Activated naive CD4-positive, alpha-beta T cell treated with anti-CD3 and anti-CD28 coated beads, Interleukin-2, amount 50 U/mL, for 72 hours (primary cell): ENCODE measurements around the gene NIPBL. TPM values are rescaled to one million over a fixed set of nuclear protein-coding genes. Genes with fewer than 3 reads are reported as not detected.
"Not testable (repeated sequence)": the region's sequence is repeated elsewhere in the genome, so short reads cannot be mapped to it uniquely, and the experiment has no call there.

ENCODE experiments used
- ATAC-seq, 2 donors: fragments of 150-1000 bp; cut with Tn5 transposase; 2 replicates each; pipeline ENCODE4 v1.10.0; 2021; ENCODE audit warnings: mild to moderate bottlenecking in 2 of 2, moderate library complexity in 2 of 2
- DNase-seq, 2 donors: peaks; one replicate each; pipeline ENCODE4 v3.0.0; 2021 to 2022; ENCODE audit warnings: low spot score in 2 of 2
- H3K27ac Mint-ChIP-seq, 2 donors: one replicate each; pipeline ENCODE4 v1.8.0; 2022; ENCODE audit warnings: mild to moderate bottlenecking in 2 of 2, mixed read lengths in 2 of 2
- H3K36me3 Mint-ChIP-seq, 2 donors: one replicate each; pipeline ENCODE4 v1.8.0; 2022; ENCODE audit warnings: mixed read lengths in 2 of 2
- H3K9me3 Mint-ChIP-seq, 2 donors: one replicate each; pipeline ENCODE4 v1.8.0; 2022; ENCODE audit warnings: mixed read lengths in 2 of 2
- total RNA-seq, 2 donors: library from RNA; stranded (reverse); gene quantifications; one replicate each; pipeline ENCODE4 v1.2.3, GENCODE V29; 2022

Gene NIPBL
- total RNA-seq, 2 donors from 2014 or later, result 46.5 to 65.8 TPM

GRCh38 chr5:36949593-36949992, 73.0 kb downstream of the NIPBL start:
- no peak overlapping the region for H3K27ac Mint-ChIP-seq
- DNase-seq, result no peak
- H3K36me3 Mint-ChIP-seq, result no peaks in the 10 kb centered on the region
- no peaks in the 10 kb centered on the region for H3K9me3 Mint-ChIP-seq
- no peak for ATAC-seq

- H3K9me3 Mint-ChIP-seq, result no peaks in the 10 kb centered on the region
- no peak for ATAC-seq
- no peaks in the 10 kb centered on the region for H3K36me3 Mint-ChIP-seq
- H3K27ac Mint-ChIP-seq, result no peak overlapping the region
- no peak for DNase-seq
These were observed 74.3 kb downstream of the NIPBL start for GRCh38 chr5:36950586-36951457.

GRCh38 chr5:36953043-36953442, 76.5 kb downstream of the NIPBL start:
- DNase-seq, result no peak
- Mint-ChIP-seq H3K36me3 (peaks cover 0 to 7% of the 10 kb centered on the region in 2 donors), H3K27ac (no peak overlapping the region), H3K9me3 (no peaks in the 10 kb centered on the region)
- no peak for ATAC-seq

GRCh38 chr5:36957953-36958537, 81.5 kb downstream of the NIPBL start:
- DNase-seq (no peak), ATAC-seq (no peak)
- H3K27ac Mint-ChIP-seq, result no peak overlapping the region
- H3K9me3 Mint-ChIP-seq, result no peaks in the 10 kb centered on the region
- H3K36me3 Mint-ChIP-seq, result peaks cover 0 to 7% of the 10 kb centered on the region in 2 donors

GRCh38 chr5:36958612-36959011, 82.0 kb downstream of the NIPBL start:
- Mint-ChIP-seq H3K27ac (no peak overlapping the region), H3K9me3 (no peaks in the 10 kb centered on the region)
- ATAC-seq, result no peak

GRCh38 chr5:36965179-36965578, 88.6 kb downstream of the NIPBL start:
- Mint-ChIP-seq H3K9me3 (no peaks in the 10 kb centered on the region), H3K36me3 (peaks cover 5 to 14% of the 10 kb centered on the region in 2 donors), H3K27ac (no peak overlapping the region)
- DNase-seq, result no peak
- no peak for ATAC-seq

More at GRCh38 chr5:36958612-36959011, 82.0 kb downstream of the NIPBL start:
- H3K36me3 Mint-ChIP-seq, result peaks cover 0 to 7% of the 10 kb centered on the region in 2 donors
- no peak for DNase-seq

- Mint-ChIP-seq H3K36me3 (peaks cover 12 to 26% of the 10 kb centered on the region in 2 donors), H3K27ac (no peak overlapping the region), H3K9me3 (no peaks in the 10 kb centered on the region)
- DNase-seq, result no peak
- ATAC-seq, result no peak
These were observed 93.3 kb downstream of the NIPBL start for GRCh38 chr5:36969700-36970395.

GRCh38 chr5:36978196-36978595, 101.6 kb downstream of the NIPBL start:
- Mint-ChIP-seq H3K9me3 (peaks cover 5 to 18% of the 10 kb centered on the region in 2 donors), H3K36me3 (peaks cover 30 to 43% of the 10 kb centered on the region in 2 donors), H3K27ac (no peak overlapping the region)
- no peak for DNase-seq
- ATAC-seq, result no peak

- peaks cover 5 to 18% of the 10 kb centered on the region in 2 donors for H3K9me3 Mint-ChIP-seq
- ATAC-seq, result no peak
- no peak overlapping the region for H3K27ac Mint-ChIP-seq
- peaks cover 34 to 43% of the 10 kb centered on the region in 2 donors for H3K36me3 Mint-ChIP-seq
- no peak for DNase-seq
These were observed 105.6 kb downstream of the NIPBL start for GRCh38 chr5:36982146-36982545.

- Mint-ChIP-seq H3K27ac (no peak overlapping the region), H3K36me3 (peaks cover 15% of the 10 kb centered on the region in 2 donors), H3K9me3 (no peaks in the 10 kb centered on the region)
- DNase-seq (no peak), ATAC-seq (no peak)
These were observed 108.8 kb downstream of the NIPBL start for GRCh38 chr5:36985387-36985786.

GRCh38 chr5:36988396-36988795, 111.8 kb downstream of the NIPBL start:
- no peak for ATAC-seq
- Mint-ChIP-seq H3K9me3 (no peaks in the 10 kb centered on the region), H3K36me3 (peaks cover 15% of the 10 kb centered on the region in 2 donors)

GRCh38 chr5:36998578-36998977, 122.0 kb downstream of the NIPBL start:
- H3K36me3 Mint-ChIP-seq, result peaks cover 0 to 18% of the 10 kb centered on the region in 2 donors
- peak; percentile 46 to 95 for ATAC-seq

More at GRCh38 chr5:36988396-36988795, 111.8 kb downstream of the NIPBL start:
- H3K27ac Mint-ChIP-seq, result no peak overlapping the region
- no peak for DNase-seq

GRCh38 chr5:37002176-37002751, 125.7 kb downstream of the NIPBL start:
- Mint-ChIP-seq H3K36me3 (peaks cover 0 to 6% of the 10 kb centered on the region in 2 donors), H3K9me3 (no peaks in the 10 kb centered on the region), H3K27ac (peak overlapping the region in 1 of 2 donors; percentile 80)
- DNase-seq (no peak), ATAC-seq (no peak)

More at GRCh38 chr5:36998578-36998977, 122.0 kb downstream of the NIPBL start:
- DNase-seq, result no peak
- no peaks in the 10 kb centered on the region for H3K9me3 Mint-ChIP-seq
- H3K27ac Mint-ChIP-seq, result peak overlapping the region; percentile 50 to 57

GRCh38 chr5:37005252-37005651, 128.7 kb downstream of the NIPBL start:
- Mint-ChIP-seq H3K27ac (no peak overlapping the region), H3K36me3 (no peaks in the 10 kb centered on the region), H3K9me3 (no peaks in the 10 kb centered on the region)
- DNase-seq (no peak), ATAC-seq (no peak)

GRCh38 chr5:37005946-37006540, 129.5 kb downstream of the NIPBL start:
- no peaks in the 10 kb centered on the region for H3K9me3 Mint-ChIP-seq
- no peak for DNase-seq
- no peak for ATAC-seq
- H3K36me3 Mint-ChIP-seq, result no peaks in the 10 kb centered on the region
- H3K27ac Mint-ChIP-seq, result no peak overlapping the region

- not testable (repeated sequence) for ATAC-seq, DNase-seq, H3K9me3 Mint-ChIP-seq
These were observed 136.6 kb downstream of the NIPBL start for GRCh38 chr5:37013181-37013580.

More at GRCh38 chr5:37013181-37013580, 136.6 kb downstream of the NIPBL start:
- H3K36me3 Mint-ChIP-seq, H3K27ac Mint-ChIP-seq: not testable (repeated sequence)
